Prostate gland (tissue), 2 donors: ENCODE results near the gene TAF6L. TPM values are rescaled to one million over a fixed set of nuclear protein-coding genes. Genes with fewer than 3 reads are reported as not detected.

ENCODE experiments used
- DNase-seq: peaks from one replicate; pipeline ENCODE4 v3.0.0-alpha.2; 2019; ENCODE audit warnings: low spot score
- H3K27ac ChIP-seq, 2 donors: fragments of 200-600 bp; sonication (generic); 2 replicates each; pipeline ENCODE4 v1.5.1; 2017 to 2019
- H3K27me3 ChIP-seq: fragments of 200-600 bp; sonication (generic); replicated peaks from 2 replicates; pipeline ENCODE4 v1.5.1; 2019; ENCODE audit not compliant: insufficient read depth
- H3K36me3 ChIP-seq, 2 donors: fragments of 200-600 bp; sonication (generic); 1 replicate in 1 of 2; 2 replicates in 1 of 2; pipeline versions ENCODE4 v1.5.1 to v1.8.1; 2017 to 2019
- H3K4me1 ChIP-seq: fragments of 200-600 bp; sonication (generic); replicated peaks from 2 replicates; pipeline ENCODE4 v1.5.1; 2019
- H3K4me3 ChIP-seq, 2 donors: fragments of 200-600 bp; sonication (generic); 2 replicates each; pipeline ENCODE4 v1.5.1; 2017 to 2019
- H3K9me3 ChIP-seq: fragments of 200-600 bp; sonication (generic); 2 replicates; pipeline ENCODE4 v1.5.1; 2017
- CTCF ChIP-seq, 4 experiments: fragments of 200-600 bp in 2 of 4; fragments of 450-650 bp in 2 of 4; sonication (generic) in 2 of 4; IDR thresholded peaks; 1 replicate in 3 of 4; 2 replicates in 1 of 4; pipeline ENCODE4 v1.5.1; 2016 to 2019; ENCODE audit warnings: antibody characterized with exemption in 4 of 4, mild to moderate bottlenecking in 2 of 4, moderate library complexity in 2 of 4
- POLR2A ChIP-seq: fragments of 450-650 bp; IDR thresholded peaks from one replicate; pipeline ENCODE4 v1.6.1; 2016; ENCODE audit warnings: antibody characterized with exemption, mild to moderate bottlenecking
- POLR2AphosphoS5 ChIP-seq: sonication (generic); formaldehyde crosslinking; IDR thresholded peaks from one replicate; pipeline ENCODE4 v1.6.1; 2017; ENCODE audit warnings: antibody characterized with exemption
- WGBS: methylation state at CpG from one replicate; pipeline ENCODE4 v1.1.5; 2018; 5-methylcytosine and 5-hydroxymethylcytosine counted together
- intact Hi-C: fragments of 100-400 bp; cut with DNase I; formaldehyde crosslinking; loops from one replicate; pipeline ENCODE4 v1.14.2; 2022
- total RNA-seq, 2 donors: library from RNA; depleted of rRNA; stranded (reverse); fragments of >200 nt; gene quantifications; one replicate each; pipeline ENCODE4 v1.1.0, GENCODE V29; 2016

TAF6L gene
- total RNA-seq, 2 donors from 2014 or later, result 22.2 to 36.2 TPM

- peak overlapping the region; percentile 79 to 90 for H3K4me3 ChIP-seq
- no peaks in the 10 kb centered on the region for H3K9me3 ChIP-seq
- H3K27me3 ChIP-seq, result no peaks in the 10 kb centered on the region
- intact Hi-C loops, result loop anchor here (5.0 kb wide), 1 partner anchor 36 kb away; the partner anchor contains the start of gene POLR2G
- WGBS, result 0% methylated on average over 49 of the region's 51 CpGs
- H3K27ac ChIP-seq, result peak overlapping the region; percentile 89 to 97
- no peak for TF ChIP-seq POLR2AphosphoS5
- no peak for TF ChIP-seq CTCF (IDR thresholded peaks at IDR 0.05)
- no peak for TF ChIP-seq POLR2A
- peaks cover 0 to 14% of the 10 kb centered on the region in 2 donors for H3K36me3 ChIP-seq
- H3K4me1 ChIP-seq, result peaks cover 9% of the 10 kb centered on the region
- DNase-seq, result peak; percentile 21
Measured at GRCh38 chr11:62726156-62726914, 44.9 kb upstream of the TAF6L start.

GRCh38 chr11:62726915-62727164 is 44.4 kb upstream of the TAF6L start:
- DNase-seq, result no peak
- intact Hi-C loops, result loop anchor here (5.0 kb wide), 1 partner anchor 35 kb away; the partner anchor contains the start of gene POLR2G
- Histone ChIP-seq H3K9me3 (no peaks in the 10 kb centered on the region), H3K27me3 (no peaks in the 10 kb centered on the region), H3K4me3 (peak overlapping the region; percentile 79 to 90), H3K36me3 (peaks cover 0 to 9% of the 10 kb centered on the region in 2 donors), H3K27ac (peak overlapping the region; percentile 89 to 97), H3K4me1 (peaks cover 9% of the 10 kb centered on the region)
- under 1% methylated on average over 37 of the region's 37 CpGs for WGBS
- TF ChIP-seq POLR2AphosphoS5 (no peak), POLR2A (no peak), CTCF (IDR thresholded peaks at IDR 0.05) (no peak)

GRCh38 chr11:62727165-62727871 is 43.9 kb upstream of the TAF6L start, which contains the start of gene HNRNPUL2:
Gene HNRNPUL2, minus strand, starts transcription at chr11:62727457. Its CDS starts 301 bp downstream, at chr11:62727156.
- intact Hi-C loops, result loop anchor here (5.0 kb wide), 1 partner anchor 35 kb away; the partner anchor contains the start of gene POLR2G
- no peaks in the 10 kb centered on the region for H3K27me3 ChIP-seq
- peaks cover 9% of the 10 kb centered on the region for H3K4me1 ChIP-seq
- peak; percentile 97 for DNase-seq
- peak within 1 kb of the TSS; percentile 89 to 97 for H3K27ac ChIP-seq
- TF ChIP-seq POLR2AphosphoS5 (peak; percentile 95), CTCF (IDR thresholded peaks at IDR 0.05) (peak in 2 of 4 experiments; percentile 28 to 40), POLR2A (peak; percentile 93)
- peak within 1 kb of the TSS; percentile 79 to 90 for H3K4me3 ChIP-seq
- under 1% methylated on average over 70 of the region's 72 CpGs for WGBS
- no peaks in the 10 kb centered on the region for H3K9me3 ChIP-seq
- peaks cover 0 to 5% of the 10 kb centered on the region in 2 donors for H3K36me3 ChIP-seq

GRCh38 chr11:62727872-62728170 is 43.4 kb upstream of the TAF6L start:
- Histone ChIP-seq H3K36me3 (no peaks in the 10 kb centered on the region), H3K27me3 (no peaks in the 10 kb centered on the region), H3K27ac (peak overlapping the region; percentile 89 to 97), H3K4me3 (peak overlapping the region; percentile 79 to 90), H3K9me3 (no peaks in the 10 kb centered on the region), H3K4me1 (peaks cover 9% of the 10 kb centered on the region)
- TF ChIP-seq POLR2A, result no peak
- no peak for TF ChIP-seq CTCF (IDR thresholded peaks at IDR 0.05)
- no peak for TF ChIP-seq POLR2AphosphoS5
- under 1% methylated on average over 20 of the region's 20 CpGs for WGBS
- intact Hi-C loops, result loop anchor here (5.0 kb wide), 1 partner anchor 34 kb away; the partner anchor contains the start of gene POLR2G
- DNase-seq, result peak; percentile 88
